Measurements from ENCODE around the gene SIRPA. TPM values are rescaled to one million over a fixed set of nuclear protein-coding genes. Genes with fewer than 3 reads are reported as not detected.

Gene SIRPA
- total and polyA plus RNA-seq, 2 of the 8 experiments (the other 6 are each of a cell fraction or from before 2014, with no cell fraction given), result 3.9 to 4.3 TPM

DNA sequence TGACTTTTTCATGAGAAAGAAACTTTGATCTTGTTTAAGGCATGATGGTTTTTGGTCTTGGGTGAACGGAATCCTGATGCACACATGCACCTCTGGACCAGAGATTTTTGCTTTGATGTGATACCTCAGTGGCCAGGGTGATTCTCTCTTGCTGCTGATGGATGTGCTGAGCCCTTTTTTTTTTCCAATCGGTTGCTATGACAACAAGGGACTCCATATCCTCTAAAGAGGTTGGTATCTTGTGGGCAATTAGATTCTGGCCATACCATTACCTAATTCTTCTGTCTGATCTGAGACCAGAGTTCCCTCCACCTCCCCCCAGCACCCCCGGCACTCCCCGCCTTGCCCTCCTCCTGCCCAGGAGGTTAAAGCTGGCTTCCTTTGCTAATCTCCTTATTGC, 73.8 kb downstream of the SIRPA start:
- WGBS, 2 experiments (ENCODE audit: extremely low coverage in 1 of 2, insufficient coverage in 1 of 2, insufficient read length in 1 of 2, insufficient replicate concordance in 2 of 2, low coverage in 1 of 2, low lambda C conversion rate in 2 of 2, missing lambda C conversion rate in 1 of 2), result 95% methylated on average over 3 of the region's 4 CpGs; no CpG with 5 or more reads in 1 of the 2 experiments
- ChIA-PET CTCF (ENCODE audit: partially characterized antibody) (interaction anchor here (1.0 to 6.5 kb wide), 5 partner anchors 125 to 465 kb away, joined by 3 to 57 read pairs (median 3); no protein-coding TSS in a partner anchor), POLR2A (ENCODE audit: partially characterized antibody) (interaction anchor here (1.0 kb wide), 1 partner anchor 151 kb away, joined by 4 read pairs; no protein-coding TSS in a partner anchor)
- Histone ChIP-seq H3K4me3 (ENCODE audit: extremely low read depth in 1 of 4, insufficient read depth in 2 of 4, low read depth in 3 of 4, low read length in 4 of 4) (no peak overlapping the region), H3K9ac (replicated peaks in 1 of 4; ENCODE audit: extremely low read depth in 1 of 4, low read depth in 3 of 4, low read length in 3 of 4) (no peak overlapping the region), H4K91ac (replicated peaks; ENCODE audit: insufficient read length, low read length) (no peak overlapping the region), H3K23me2 (ENCODE audit: low read depth, low read length) (no peaks in the 10 kb centered on the region), H4K8ac (ENCODE audit: extremely low read depth, insufficient read depth, low read length) (no peak overlapping the region), H3K36me3 (ENCODE audit: control insufficient read depth in 2 of 4, insufficient read depth in 4 of 4, low read length in 3 of 4) (no peaks in the 10 kb centered on the region), H3K18ac (ENCODE audit: extremely low read depth, low read length) (no peak overlapping the region), H3K56ac (replicated peaks; ENCODE audit: insufficient read length, low read depth, low read length) (no peak overlapping the region), H2BK20ac (ENCODE audit: low read length) (no peak overlapping the region), H2BK120ac (replicated peaks; ENCODE audit: low read depth, low read length) (no peak overlapping the region), H2AK5ac (ENCODE audit: low read depth, low read length) (no peak overlapping the region), H4K5ac (ENCODE audit: insufficient read length, low read depth, low read length) (no peak overlapping the region), H4K20me1 (replicated peaks in 1 of 2; ENCODE audit: control insufficient read depth in 1 of 2, insufficient read depth in 2 of 2, low read length in 2 of 2) (no peaks in the 10 kb centered on the region), H2BK5ac (ENCODE audit: low read depth, low read length) (no peak overlapping the region), H3K23ac (ENCODE audit: insufficient read length) (no peak overlapping the region), H3K9me3 (ENCODE audit: insufficient read depth in 2 of 2, low read depth in 1 of 2, low read length in 1 of 2) (no peaks in the 10 kb centered on the region), H2AFZ (ENCODE audit: low read length) (no peak overlapping the region), H3K14ac (ENCODE audit: insufficient read length) (no peak overlapping the region), H3K27me3 (replicated peaks in 1 of 4; ENCODE audit: control insufficient read depth in 3 of 4, extremely low read depth in 1 of 4, insufficient read depth in 3 of 4, low read length in 3 of 4) (peaks cover 0 to 4% (median 0%) of the 10 kb centered on the region in 4 experiments; a peak in 2 of 7 replicates), H3K4ac (replicated peaks; ENCODE audit: insufficient read length, low read depth, low read length) (no peak overlapping the region), H3K79me1 (ENCODE audit: low read depth, low read length) (no peaks in the 10 kb centered on the region), H3K4me2 (ENCODE audit: insufficient read depth in 1 of 2, low read depth in 2 of 2, low read length in 2 of 2) (no peak overlapping the region), H2BK12ac (ENCODE audit: low read depth, low read length) (no peak overlapping the region), H3K79me2 (ENCODE audit: control insufficient read depth in 1 of 2, insufficient read depth in 2 of 2, low read length in 2 of 2) (no peaks in the 10 kb centered on the region), H3K27ac (ENCODE audit: low read depth, low read length) (no peak overlapping the region), H3K4me1 (replicated peaks in 1 of 4; ENCODE audit: control insufficient read depth in 3 of 4, insufficient read depth in 4 of 4, low read length in 3 of 4) (peaks cover 4 to 21% (median 12%) of the 10 kb centered on the region in 4 experiments; a peak in 6 of 7 replicates), H2BK15ac (ENCODE audit: low read length) (no peak overlapping the region)
- no peak for FAIRE-seq
- no peak for DNase-seq (ENCODE audit: low read depth in 1 of 2, low spot score in 2 of 2)
- TF ChIP-seq BRCA1 (IDR thresholded peaks at IDR 0.05; ENCODE audit: low read depth, low read length) (no peak), EGR1 (IDR thresholded peaks at IDR 0.05; ENCODE audit: borderline replicate concordance, low read depth, low read length) (no peak)
- TF ChIP-seq, protein P1, sequence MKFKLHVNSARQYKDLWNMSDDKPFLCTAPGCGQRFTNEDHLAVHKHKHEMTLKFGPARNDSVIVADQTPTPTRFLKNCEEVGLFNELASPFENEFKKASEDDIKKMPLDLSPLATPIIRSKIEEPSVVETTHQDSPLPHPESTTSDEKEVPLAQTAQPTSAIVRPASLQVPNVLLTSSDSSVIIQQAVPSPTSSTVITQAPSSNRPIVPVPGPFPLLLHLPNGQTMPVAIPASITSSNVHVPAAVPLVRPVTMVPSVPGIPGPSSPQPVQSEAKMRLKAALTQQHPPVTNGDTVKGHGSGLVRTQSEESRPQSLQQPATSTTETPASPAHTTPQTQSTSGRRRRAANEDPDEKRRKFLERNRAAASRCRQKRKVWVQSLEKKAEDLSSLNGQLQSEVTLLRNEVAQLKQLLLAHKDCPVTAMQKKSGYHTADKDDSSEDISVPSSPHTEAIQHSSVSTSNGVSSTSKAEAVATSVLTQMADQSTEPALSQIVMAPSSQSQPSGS (IDR thresholded peaks at IDR 0.05; ENCODE audit: low read length), result no peak
